Measurements from ENCODE around the gene JAZF1.

DNA sequence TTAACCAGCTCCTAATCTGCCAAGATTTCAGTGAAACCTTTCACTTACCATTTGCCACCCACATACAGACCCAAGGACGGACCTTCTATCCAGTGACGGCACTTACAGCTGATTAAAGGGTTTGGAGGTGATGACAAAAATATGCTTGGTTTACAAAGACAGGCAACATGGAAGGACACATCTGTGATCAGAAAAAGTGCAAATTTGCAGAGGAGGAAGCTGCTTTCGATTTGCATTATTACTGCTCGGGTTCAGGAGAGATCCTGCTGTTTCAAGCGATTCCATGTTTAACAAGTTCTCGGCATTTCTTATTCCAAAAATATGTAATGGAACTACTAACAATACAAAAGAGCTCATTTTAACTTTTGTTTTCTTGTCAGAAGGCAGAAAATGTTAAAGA, 109.0 kb downstream of the JAZF1 start:
- TF ChIP-seq, protein P1, sequence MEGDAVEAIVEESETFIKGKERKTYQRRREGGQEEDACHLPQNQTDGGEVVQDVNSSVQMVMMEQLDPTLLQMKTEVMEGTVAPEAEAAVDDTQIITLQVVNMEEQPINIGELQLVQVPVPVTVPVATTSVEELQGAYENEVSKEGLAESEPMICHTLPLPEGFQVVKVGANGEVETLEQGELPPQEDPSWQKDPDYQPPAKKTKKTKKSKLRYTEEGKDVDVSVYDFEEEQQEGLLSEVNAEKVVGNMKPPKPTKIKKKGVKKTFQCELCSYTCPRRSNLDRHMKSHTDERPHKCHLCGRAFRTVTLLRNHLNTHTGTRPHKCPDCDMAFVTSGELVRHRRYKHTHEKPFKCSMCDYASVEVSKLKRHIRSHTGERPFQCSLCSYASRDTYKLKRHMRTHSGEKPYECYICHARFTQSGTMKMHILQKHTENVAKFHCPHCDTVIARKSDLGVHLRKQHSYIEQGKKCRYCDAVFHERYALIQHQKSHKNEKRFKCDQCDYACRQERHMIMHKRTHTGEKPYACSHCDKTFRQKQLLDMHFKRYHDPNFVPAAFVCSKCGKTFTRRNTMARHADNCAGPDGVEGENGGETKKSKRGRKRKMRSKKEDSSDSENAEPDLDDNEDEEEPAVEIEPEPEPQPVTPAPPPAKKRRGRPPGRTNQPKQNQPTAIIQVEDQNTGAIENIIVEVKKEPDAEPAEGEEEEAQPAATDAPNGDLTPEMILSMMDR (IDR thresholded peaks at IDR 0.05; ENCODE audit: low read length): no peak
- TF ChIP-seq EZH2 (IDR thresholded peaks at IDR 0.05; ENCODE audit: borderline replicate concordance, low read length): no peak

Measured in OCI-LY1 (cell line).